Measurements from ENCODE around the gene CMTM4.

CMTM4 gene

DNA sequence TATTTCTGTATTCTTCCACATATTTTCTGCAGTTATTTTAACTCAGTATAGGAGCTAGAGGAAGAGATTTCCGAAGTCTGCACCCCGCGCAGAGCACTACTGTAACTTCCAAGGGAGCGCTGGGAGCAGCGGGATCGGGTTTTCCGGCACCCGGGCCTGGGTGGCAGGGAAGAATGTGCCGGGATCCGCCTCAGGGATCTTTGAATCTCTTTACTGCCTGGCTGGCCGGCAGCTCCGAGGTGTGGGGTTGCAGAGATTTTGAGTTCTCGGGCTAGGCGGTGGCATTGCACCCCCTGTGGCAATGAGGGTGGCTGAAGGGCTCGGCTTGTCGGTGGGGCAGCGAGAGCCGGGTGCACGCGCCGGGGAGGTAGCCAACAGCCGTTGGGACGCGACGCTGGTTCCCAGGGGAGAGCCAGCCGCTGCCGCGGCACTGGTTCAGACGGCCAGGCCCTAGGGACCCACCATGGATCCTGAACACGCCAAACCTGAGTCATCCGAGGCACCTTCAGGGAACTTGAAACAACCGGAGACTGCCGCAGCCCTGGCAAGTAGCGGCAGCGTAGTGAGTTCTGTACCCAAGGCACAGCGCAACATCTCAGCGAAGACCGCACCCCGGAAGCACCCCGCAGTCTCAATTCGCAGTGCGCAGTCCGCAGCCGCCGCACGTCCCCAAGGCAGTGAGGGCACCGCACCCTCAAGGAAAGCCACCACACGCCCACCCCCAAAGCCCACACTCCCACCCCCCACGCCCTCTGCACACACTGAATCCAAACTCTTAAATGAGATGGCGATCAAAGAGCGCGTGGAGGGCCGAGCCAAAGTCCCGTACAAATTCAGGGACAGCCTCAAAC is 130.3 kb downstream of the CMTM4 start, which contains the start of gene CMTM1:
TSS of gene CMTM1 (plus strand) at position 389 of the 851 bp plus-strand sequence. CDS start at position 464, 75 bp downstream.
- DNase-seq (ENCODE audit: low spot score) = no peak

Data from RKO (cell line).